Activated CD4-positive, alpha-beta T cell treated with anti-CD3 and anti-CD28 coated beads for 1 hour (primary cell): ENCODE measurements around the gene ZNF431.
"Not testable (repeated sequence)": the region's sequence is repeated elsewhere in the genome, so short reads cannot be mapped to it uniquely, and the experiment has no call there.

Experiments used
- DNase-seq: peaks from one replicate; pipeline ENCODE4 v3.0.0-alpha.2; 2020

Gene ZNF431

DNA sequence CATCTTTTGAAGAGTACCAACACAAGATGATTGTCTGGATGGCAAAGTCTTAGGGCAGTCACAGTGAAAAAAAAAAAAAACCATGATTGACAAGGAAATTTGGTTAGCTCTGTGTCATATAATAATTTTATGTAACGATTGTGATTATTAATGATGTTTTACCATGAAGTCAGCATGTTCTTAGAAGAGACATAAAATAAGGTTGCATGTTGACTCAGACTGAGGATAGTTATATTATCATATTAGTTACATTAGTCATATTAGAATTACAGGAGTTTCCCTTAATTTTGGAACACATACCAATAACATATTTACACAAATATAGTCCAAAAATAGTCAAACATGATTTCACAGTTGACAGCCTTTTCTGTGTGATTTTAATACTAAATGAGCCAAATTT lies 5.7 kb downstream of the ZNF431 start:
- no peak for DNase-seq

DNA sequence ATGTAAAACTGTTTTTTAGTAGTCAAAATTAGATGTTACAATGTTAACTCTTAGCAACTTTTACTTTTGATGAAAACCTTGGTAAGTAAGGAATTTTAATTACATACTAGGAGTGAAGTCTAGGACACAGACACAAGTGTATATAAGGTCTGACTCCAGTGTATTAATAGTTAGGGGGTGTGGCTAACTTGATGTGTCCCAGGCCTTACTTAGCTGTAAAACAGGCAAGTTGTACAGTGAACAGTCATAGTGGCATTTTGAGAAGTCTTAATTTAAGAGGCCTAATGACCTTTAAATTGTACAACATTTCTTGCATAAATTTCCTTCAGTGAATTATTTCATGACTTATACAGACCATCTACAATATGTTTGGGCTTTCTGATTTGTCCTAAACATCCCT lies 6.8 kb downstream of the ZNF431 start:
- no peak for DNase-seq

DNA sequence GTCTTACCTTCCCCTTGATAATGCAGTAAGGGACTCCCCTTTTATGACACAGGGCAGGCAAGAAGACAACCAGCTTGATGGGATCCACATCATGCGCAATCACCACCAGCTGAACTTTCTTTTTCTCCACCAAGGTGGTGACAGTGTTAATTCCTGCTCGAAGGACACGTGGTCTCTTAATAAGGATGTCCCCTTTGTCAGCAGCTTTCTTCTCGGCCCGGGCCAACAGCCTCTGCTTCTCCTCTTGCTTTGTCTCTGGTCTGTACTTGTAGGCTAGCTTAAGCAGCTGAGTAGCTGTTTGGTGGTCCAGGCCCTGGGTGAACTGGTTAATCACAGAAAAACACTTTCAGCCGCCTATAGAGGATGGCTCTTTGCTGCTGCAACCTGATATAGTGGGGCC lies 8.0 kb downstream of the ZNF431 start:
- no peak for DNase-seq

DNA sequence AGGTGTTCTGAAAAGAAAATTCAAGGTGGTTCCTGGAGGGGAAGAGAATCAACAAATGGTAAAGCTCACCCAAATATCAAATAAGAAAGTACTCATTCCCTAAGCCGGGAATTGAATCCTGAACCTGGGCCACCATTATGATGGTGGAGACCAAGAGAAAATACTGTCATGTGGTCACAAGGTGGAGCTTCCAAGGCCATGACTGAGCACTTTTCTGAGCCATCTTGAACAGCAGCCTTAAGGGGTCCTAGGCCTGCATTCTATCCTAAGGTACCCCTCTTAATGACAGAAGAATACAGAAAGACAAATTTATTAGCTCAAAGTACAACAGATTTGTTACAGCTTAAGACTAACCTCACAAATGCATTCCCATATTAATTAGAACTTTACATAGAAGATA lies 9.6 kb downstream of the ZNF431 start:
- DNase-seq: no peak

DNA sequence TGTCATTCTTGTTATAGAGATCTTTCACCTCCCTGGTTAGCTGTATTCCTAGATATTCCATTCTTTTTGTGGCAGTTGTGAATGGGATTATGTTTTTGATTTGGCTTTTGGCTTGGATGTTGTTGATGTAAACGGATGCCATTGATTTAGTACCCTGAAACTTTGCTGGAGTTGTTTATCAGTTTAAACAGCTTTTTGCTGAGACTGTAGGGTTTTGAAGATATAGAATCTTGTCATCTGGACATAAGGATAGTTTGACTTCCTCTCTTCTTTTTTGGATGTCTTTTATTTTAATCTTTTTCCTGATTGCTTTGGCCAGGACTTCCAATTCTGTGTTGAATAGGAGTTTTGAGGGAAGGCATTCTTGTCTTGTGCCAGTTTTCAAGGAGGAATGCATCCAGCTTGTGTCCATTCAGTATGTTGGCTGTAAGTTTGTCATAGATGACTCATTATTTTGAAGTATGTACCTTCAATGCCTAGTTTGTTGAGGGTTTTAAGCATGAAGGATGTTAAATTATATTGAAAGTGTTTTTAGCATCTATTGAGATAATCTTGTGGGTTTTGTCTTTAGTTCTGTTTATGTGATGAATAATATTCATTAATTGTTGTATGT lies 16.8 kb downstream of the ZNF431 start:
- no peak for DNase-seq

DNA sequence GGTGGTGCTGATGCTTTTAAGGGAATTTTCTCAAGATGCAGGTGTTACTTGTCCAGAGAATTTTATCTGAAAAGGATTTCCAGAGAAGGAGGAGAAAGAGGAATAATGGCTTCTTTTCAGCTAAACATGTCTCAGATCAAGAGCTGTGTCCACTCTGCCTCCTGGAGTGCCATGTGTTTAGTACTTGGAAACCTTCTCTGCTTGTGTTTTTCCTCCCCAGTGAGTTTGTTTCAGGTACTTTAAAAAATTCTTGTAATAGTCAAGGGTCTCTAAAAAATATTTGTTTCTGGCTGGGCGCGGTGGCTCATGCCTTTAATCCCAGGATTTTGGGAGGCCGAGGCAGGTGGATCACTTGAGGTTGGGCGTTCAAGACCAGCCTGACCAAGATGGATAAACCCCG lies 22.7 kb downstream of the ZNF431 start:
- DNase-seq: no peak

DNA sequence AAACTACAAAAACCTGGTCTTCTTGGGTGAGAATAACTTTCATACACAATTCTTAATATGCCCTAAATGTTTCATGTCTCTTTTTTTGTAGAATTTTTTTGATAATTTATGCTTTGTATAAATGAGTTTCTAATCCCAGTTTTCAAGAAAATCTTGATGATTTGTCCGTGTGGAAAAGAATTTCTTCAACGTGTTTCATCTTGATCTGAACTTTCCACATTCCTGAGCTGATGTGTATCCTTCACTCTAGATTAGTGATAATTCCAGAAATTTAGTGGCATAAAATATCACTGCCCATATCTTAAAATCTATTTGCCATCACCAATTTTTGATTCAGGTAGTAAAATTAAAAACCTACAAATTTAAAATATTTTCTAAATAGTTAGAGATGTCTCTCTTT lies 24.6 kb downstream of the ZNF431 start:
- DNase-seq: no peak

DNA sequence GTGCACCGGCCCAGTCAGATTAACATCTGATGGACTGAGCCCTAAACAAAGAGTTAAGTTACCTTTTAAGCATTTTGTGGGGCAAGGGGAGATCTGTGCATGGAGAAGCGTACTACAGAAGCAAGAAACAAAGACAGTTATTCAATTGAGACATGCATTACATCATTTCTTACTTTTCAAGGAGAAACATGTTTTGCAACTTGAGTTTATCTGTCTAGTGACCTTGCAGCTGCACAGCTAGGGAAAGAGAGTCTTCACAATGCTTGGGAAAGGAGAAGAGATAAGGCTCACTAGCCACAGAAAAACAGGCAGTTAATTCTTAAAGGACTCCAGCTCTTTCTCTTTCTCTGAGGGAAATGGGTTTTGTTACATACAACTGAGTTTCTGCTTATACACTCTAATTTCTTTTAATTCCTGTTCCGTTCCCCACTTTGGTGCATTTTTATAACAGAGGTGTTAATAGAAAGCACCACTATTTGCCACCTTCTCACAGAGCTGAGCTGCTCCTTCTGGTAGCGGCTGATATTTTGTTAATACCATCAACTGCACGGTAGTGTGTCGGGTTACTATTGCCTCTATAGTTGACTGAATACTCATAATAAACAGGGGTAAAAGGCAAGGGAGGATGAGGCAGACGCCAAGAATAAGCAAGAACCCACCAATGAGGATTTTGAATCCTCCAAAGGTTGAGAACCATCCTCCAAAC lies 55.9 kb downstream of the ZNF431 start:
- DNase-seq: no peak

DNA sequence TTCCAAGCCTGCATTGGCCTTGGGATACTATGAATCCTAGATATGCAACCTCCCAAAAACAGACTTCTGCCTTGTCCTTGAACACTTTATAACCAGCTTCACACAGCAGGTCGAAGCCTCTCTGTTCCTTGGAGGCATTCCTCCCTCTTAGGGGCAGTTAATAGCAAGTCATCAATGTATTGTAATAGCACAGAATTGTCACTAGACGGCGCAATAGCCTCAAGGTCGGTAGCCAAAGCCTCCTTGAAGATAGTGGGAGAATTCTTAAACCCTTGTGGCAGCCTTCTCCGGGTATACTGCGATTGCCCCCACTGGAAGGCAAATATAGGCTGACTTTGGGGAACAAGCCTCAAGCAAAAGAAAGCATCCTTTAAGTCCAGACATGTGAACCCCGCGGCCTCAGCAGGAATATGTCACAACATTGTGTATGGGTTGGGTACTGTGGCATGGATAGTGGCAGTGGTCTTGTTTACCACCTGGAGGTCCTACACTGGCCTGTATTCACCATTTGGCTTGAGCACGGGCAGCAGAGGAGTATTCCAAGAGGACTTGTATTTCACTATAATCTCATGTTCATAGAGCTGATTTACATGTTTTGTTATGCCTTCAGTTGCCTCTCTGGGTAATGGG lies 61.1 kb downstream of the ZNF431 start:
- DNase-seq: no peak

DNA sequence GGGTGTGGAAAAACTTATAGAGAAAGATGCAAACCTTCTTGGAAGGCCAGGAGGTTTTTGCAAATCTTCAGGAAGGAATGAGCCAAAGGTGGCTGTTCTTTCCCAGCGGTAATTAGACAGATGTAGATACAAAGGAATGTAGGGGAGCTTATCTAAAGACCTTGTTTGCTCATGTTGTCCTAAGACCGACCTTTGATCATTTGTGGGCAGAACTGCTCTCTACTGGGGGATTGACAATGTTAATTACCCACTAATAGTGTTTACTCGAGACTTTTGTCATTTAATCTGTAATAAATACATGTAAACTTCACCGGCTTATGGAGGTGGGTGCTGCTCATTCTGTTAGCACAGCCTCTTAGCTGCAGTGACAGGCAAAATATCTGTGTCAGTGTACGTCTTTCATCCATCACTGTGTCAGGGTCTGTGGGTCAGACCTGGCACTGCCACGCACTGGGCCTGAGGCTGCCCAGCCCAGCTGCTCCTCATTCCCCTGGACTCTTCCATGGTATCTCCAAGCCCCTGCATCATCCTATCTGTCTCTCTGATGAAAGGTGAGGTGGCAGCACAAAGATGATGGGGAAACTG lies 68.3 kb downstream of the ZNF431 start:
- DNase-seq: no peak

DNA sequence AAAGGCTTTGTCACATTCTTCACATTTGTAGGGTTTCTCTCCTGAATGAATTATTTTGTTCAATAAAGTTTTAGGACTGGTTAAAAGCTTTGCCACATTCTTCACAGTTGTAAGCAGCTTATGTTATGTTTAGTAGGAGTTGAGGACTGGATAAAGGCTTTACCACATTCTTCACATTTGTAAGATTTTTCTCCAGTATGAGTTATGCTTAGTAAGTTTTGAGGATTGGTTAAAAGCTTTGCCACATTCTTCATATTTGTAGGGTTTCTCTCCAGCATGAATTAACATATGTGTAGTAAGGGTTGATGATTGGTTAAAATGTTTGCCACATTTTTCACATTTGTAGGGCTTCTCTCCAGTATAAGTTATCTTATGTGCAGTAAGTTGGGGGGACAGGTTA lies 79.9 kb downstream of the ZNF431 start:
- no peak for DNase-seq

DNA sequence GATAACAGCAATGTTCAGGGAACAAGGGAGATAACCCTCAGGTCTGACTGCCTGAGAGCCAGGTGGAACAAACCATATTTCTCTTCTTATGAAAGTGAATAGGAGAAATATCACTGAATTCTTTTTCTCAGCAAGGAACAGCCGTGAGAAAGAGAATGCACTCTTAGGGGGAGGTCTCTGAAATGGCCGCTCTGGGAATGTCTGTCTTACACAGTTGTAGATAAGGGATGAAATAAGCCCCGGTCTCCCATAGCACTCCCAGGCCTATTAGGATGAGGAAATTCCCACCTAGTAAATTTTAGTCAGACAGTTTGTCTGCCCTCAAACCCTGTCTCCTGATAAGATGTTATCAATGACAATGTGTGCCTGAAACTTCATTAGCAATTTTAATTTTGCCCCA lies 88.1 kb downstream of the ZNF431 start:
- not testable (repeated sequence) for DNase-seq

DNA sequence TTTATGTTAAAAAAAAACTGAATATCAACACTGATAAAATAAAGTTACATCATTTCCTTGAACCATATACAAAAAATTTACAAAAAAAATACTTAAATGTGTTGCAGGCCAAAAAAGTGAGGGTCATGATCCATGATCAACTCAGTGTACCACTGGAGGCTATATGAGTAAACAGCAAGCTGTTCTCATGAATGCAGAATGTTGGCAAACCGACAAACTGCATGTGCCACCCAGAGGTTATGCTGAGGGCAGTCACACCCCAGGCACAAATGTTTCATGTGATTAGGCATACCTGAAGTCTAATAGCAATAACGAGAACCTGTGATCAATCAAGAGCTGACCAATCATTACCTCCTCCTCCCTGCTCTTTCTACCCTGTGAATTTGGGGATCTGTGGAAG lies 91.9 kb downstream of the ZNF431 start:
- DNase-seq: no peak

DNA sequence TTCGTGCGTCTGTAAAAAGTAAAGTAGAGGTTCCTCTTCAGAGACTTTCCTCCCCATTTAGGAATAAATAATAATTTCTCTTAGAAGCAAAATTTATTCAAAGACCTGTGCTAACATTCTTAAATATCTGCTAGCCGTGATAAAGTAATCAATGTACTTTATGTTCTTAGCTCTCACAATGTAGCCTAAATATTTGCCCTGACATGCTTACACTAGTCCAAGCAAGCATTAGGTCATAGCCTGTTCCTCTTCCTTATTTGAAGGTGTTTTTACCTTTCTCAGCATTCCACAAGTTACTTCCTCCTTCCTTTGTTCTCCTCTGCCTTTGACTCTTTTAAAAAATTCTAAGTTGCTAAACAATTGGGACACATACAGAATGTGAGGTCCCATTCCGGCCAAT lies 94.9 kb downstream of the ZNF431 start:
- DNase-seq: not testable (repeated sequence)

DNA sequence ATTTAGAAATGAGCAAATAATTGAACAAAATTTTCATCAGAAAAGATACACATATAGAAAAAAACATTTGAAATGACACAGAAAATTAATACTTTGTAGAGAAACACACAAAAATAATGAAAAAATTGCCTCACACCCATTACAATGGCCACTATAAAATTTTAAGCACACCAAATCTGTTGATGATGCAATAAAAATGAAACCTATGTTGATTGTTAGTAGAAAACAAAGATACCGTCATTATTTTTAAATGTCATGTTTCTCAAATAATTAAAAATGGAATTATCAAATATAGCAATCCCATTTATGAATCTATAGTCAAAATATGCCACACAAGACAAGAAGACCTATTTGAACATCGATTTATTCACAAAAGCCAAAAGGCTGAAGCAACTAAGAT lies 96.8 kb downstream of the ZNF431 start:
- DNase-seq: no peak
